ENCODE results near the gene ZNF732.
"Not testable (repeated sequence)": the region's sequence is repeated elsewhere in the genome, so short reads cannot be mapped to it uniquely, and the experiment has no call there.

ZNF732 gene

GRCh38 chr4:253936-254756 lies 51.1 kb downstream of the ZNF732 start:
- in situ Hi-C loops (cut with MboI; ENCODE audit: low sequenced_read_pairs): no loop called here

- in situ Hi-C loops (cut with MboI; ENCODE audit: low sequenced_read_pairs): no loop called here
These were observed 53.1 kb downstream of the ZNF732 start for GRCh38 chr4:252065-252601.

GRCh38 chr4:244471-244870 lies 60.8 kb downstream of the ZNF732 start:
- in situ Hi-C loops (cut with MboI; ENCODE audit: low sequenced_read_pairs): no loop called here

GRCh38 chr4:243426-243825 lies 61.8 kb downstream of the ZNF732 start:
- in situ Hi-C loops (cut with MboI; ENCODE audit: low sequenced_read_pairs): no loop called here

- in situ Hi-C loops (cut with MboI; ENCODE audit: low sequenced_read_pairs): no loop called here
These were observed 63.0 kb downstream of the ZNF732 start for GRCh38 chr4:242121-242848.

- in situ Hi-C loops (cut with MboI; ENCODE audit: low sequenced_read_pairs): not testable (repeated sequence)
These were observed 63.9 kb downstream of the ZNF732 start for GRCh38 chr4:241411-241810.

GRCh38 chr4:236028-236427 lies 69.2 kb downstream of the ZNF732 start:
- in situ Hi-C loops (cut with MboI; ENCODE audit: low sequenced_read_pairs): no loop called here

GRCh38 chr4:234178-234577 lies 71.1 kb downstream of the ZNF732 start:
- in situ Hi-C loops (cut with MboI; ENCODE audit: low sequenced_read_pairs): no loop called here

GRCh38 chr4:223913-224497 lies 81.3 kb downstream of the ZNF732 start:
- in situ Hi-C loops (cut with MboI; ENCODE audit: low sequenced_read_pairs): no loop called here

All from hTERT RPE-1 (cell line).